ENCODE data around the gene ADAMTS16. TPM values are rescaled to one million over a fixed set of nuclear protein-coding genes. Genes with fewer than 3 reads are reported as not detected.

Gene ADAMTS16
- total RNA-seq, 1 experiment from 2014 or later: 0.28 TPM

GRCh38 chr5:5344606-5345005, 204.5 kb downstream of the ADAMTS16 start:
- CTCF ChIA-PET: no interaction called here
- H3K36me3 ChIP-seq (ENCODE audit: insufficient read depth, low read length, poor library complexity, severe bottlenecking): no peaks in the 10 kb centered on the region
- TF ChIP-seq CTCF (conservative IDR thresholded peaks at IDR 0.05; ENCODE audit: low read depth, low read length) (no peak), EZH2 (IDR thresholded peaks at IDR 0.05; ENCODE audit: borderline replicate concordance, low read depth, low read length, poor library complexity, severe bottlenecking) (no peak)
- no peak overlapping the region for H3K4me3 ChIP-seq (ENCODE audit: low read depth, low read length, poor library complexity, severe bottlenecking)
- H3K27ac ChIP-seq (ENCODE audit: low read depth, low read length, poor library complexity, severe bottlenecking): no peak overlapping the region
- H3K4me1 ChIP-seq (ENCODE audit: insufficient read depth, low read length, poor library complexity, severe bottlenecking): peaks cover 31% of the 10 kb centered on the region
- POLR2A ChIA-PET (ENCODE audit: low non-redundant PET): no interaction called here
- DNase-seq (ENCODE audit: low spot score): no peak
- no peaks in the 10 kb centered on the region for H3K9me3 ChIP-seq (ENCODE audit: low read depth, low read length, poor library complexity, severe bottlenecking)
- intact Hi-C loops (cut with micrococcal nuclease; ENCODE audit: unreplicated experiment): loop anchor here (5.0 kb wide), 2 partner anchors 72 to 202 kb away; partner anchors contain the start of gene ADAMTS16
- BruUV-seq (replicated peaks): no TSS peak
- no peaks in the 10 kb centered on the region for H3K27me3 ChIP-seq (replicated peaks; ENCODE audit: insufficient read depth, low read depth, low read length, poor library complexity)

GRCh38 chr5:5347442-5347841, 207.3 kb downstream of the ADAMTS16 start:
- intact Hi-C loops (cut with micrococcal nuclease; ENCODE audit: unreplicated experiment): no loop called here
- no peak overlapping the region for H3K4me3 ChIP-seq (ENCODE audit: low read depth, low read length, poor library complexity, severe bottlenecking)
- H3K27me3 ChIP-seq (replicated peaks; ENCODE audit: insufficient read depth, low read depth, low read length, poor library complexity): no peaks in the 10 kb centered on the region
- TF ChIP-seq EZH2 (IDR thresholded peaks at IDR 0.05; ENCODE audit: borderline replicate concordance, low read depth, low read length, poor library complexity, severe bottlenecking) (no peak), CTCF (conservative IDR thresholded peaks at IDR 0.05; ENCODE audit: low read depth, low read length) (no peak)
- peaks cover 13% of the 10 kb centered on the region for H3K4me1 ChIP-seq (ENCODE audit: insufficient read depth, low read length, poor library complexity, severe bottlenecking)
- no peak overlapping the region for H3K27ac ChIP-seq (ENCODE audit: low read depth, low read length, poor library complexity, severe bottlenecking)
- no peak for DNase-seq (ENCODE audit: low spot score)
- ChIA-PET POLR2A (ENCODE audit: low non-redundant PET) (no interaction called here), CTCF (no interaction called here)
- BruUV-seq (replicated peaks): no TSS peak
- no peaks in the 10 kb centered on the region for H3K9me3 ChIP-seq (ENCODE audit: low read depth, low read length, poor library complexity, severe bottlenecking)
- H3K36me3 ChIP-seq (ENCODE audit: insufficient read depth, low read length, poor library complexity, severe bottlenecking): no peaks in the 10 kb centered on the region

GRCh38 chr5:5348135-5348534, 208.0 kb downstream of the ADAMTS16 start:
- CTCF ChIA-PET: no interaction called here
- no TSS peak for BruUV-seq (replicated peaks)
- no peak for DNase-seq (ENCODE audit: low spot score)

More at GRCh38 chr5:5348135-5348534, 208.0 kb downstream of the ADAMTS16 start:
- Histone ChIP-seq H3K36me3 (ENCODE audit: insufficient read depth, low read length, poor library complexity, severe bottlenecking) (no peaks in the 10 kb centered on the region), H3K27me3 (replicated peaks; ENCODE audit: insufficient read depth, low read depth, low read length, poor library complexity) (no peaks in the 10 kb centered on the region), H3K27ac (ENCODE audit: low read depth, low read length, poor library complexity, severe bottlenecking) (no peak overlapping the region), H3K4me1 (ENCODE audit: insufficient read depth, low read length, poor library complexity, severe bottlenecking) (peaks cover 13% of the 10 kb centered on the region), H3K4me3 (ENCODE audit: low read depth, low read length, poor library complexity, severe bottlenecking) (no peak overlapping the region), H3K9me3 (ENCODE audit: low read depth, low read length, poor library complexity, severe bottlenecking) (no peaks in the 10 kb centered on the region)
- TF ChIP-seq EZH2 (IDR thresholded peaks at IDR 0.05; ENCODE audit: borderline replicate concordance, low read depth, low read length, poor library complexity, severe bottlenecking) (no peak), CTCF (conservative IDR thresholded peaks at IDR 0.05; ENCODE audit: low read depth, low read length) (no peak)
- POLR2A ChIA-PET (ENCODE audit: low non-redundant PET): no interaction called here
- intact Hi-C loops (cut with micrococcal nuclease; ENCODE audit: unreplicated experiment): no loop called here
